CD4-positive, alpha-beta memory T cell (primary cell): ENCODE results near the gene MYO7B. TPM values are rescaled to one million over a fixed set of nuclear protein-coding genes. Genes with fewer than 3 reads are reported as not detected.
A peak's percentile ranks its signal among the peaks of the same experiment; 100 is the strongest.

Experiments used
- CTCF ChIA-PET: fragments of 350-600 bp; sonication (Branson Sonifier 250); formaldehyde crosslinking; loops from one replicate; lab custom pipeline; 2021; ENCODE audit warnings: inconsistent platforms; ENCODE audit not compliant: partially characterized antibody; lab: Charles Lee
- POLR2A ChIA-PET: fragments of 350-600 bp; sonication (Branson Sonifier 250); formaldehyde crosslinking; loops from one replicate; lab custom pipeline; 2021; ENCODE audit not compliant: partially characterized antibody; lab: Charles Lee
- DNase-seq, 5 donors: peaks; one replicate each; pipeline versions ENCODE4 v3.0.0 to v3.0.0-alpha.2; 2020 to 2022; ENCODE audit warnings: mixed read lengths in 1 of 5
- H3K27ac ChIP-seq: one replicate; pipeline ENCODE4 v1.7.0; 2013; ENCODE audit warnings: low read depth, low read length
- H3K27me3 ChIP-seq: 2 replicates; pipeline ENCODE4 v1.7.0; 2013; ENCODE audit warnings: mild to moderate bottlenecking, low read length, moderate library complexity; ENCODE audit not compliant: insufficient read depth
- H3K36me3 ChIP-seq: 2 replicates; pipeline ENCODE4 v1.7.0; 2013; ENCODE audit warnings: mild to moderate bottlenecking, low read length, moderate library complexity; ENCODE audit not compliant: insufficient read depth
- H3K4me1 ChIP-seq: 2 replicates; pipeline ENCODE4 v1.7.0; 2013; ENCODE audit warnings: mild to moderate bottlenecking, low read length, moderate library complexity; ENCODE audit not compliant: insufficient read depth
- H3K4me3 ChIP-seq, 2 donors: one replicate each; pipeline ENCODE4 v1.7.0; 2013; ENCODE audit warnings: low read length in 2 of 2, mild to moderate bottlenecking in 1 of 2
- H3K9me3 ChIP-seq, 2 donors: one replicate each; pipeline ENCODE4 v1.7.0; 2013; ENCODE audit warnings: low read length in 2 of 2, control low read depth in 1 of 2; ENCODE audit not compliant: control insufficient read depth in 1 of 2
- H3K27ac Mint-ChIP-seq, 7 donors: one replicate each; pipeline ENCODE4 v1.8.0; 2020 to 2021; ENCODE audit warnings: mixed read lengths in 7 of 7, mild to moderate bottlenecking in 6 of 7, inconsistent platforms in 3 of 7, moderate library complexity in 3 of 7
- H3K27me3 Mint-ChIP-seq, 2 donors: one replicate each; pipeline ENCODE4 v1.8.0; 2020 to 2021; ENCODE audit warnings: mixed read lengths in 2 of 2
- H3K36me3 Mint-ChIP-seq, 2 donors: one replicate each; pipeline ENCODE4 v1.8.0; 2020 to 2021; ENCODE audit warnings: mixed read lengths in 2 of 2, inconsistent platforms in 1 of 2, mild to moderate bottlenecking in 1 of 2
- H3K4me1 Mint-ChIP-seq, 4 donors: one replicate each; pipeline ENCODE4 v1.8.0; 2020 to 2021; ENCODE audit warnings: mixed read lengths in 4 of 4, mild to moderate bottlenecking in 1 of 4
- H3K4me3 Mint-ChIP-seq, 8 donors: one replicate each; pipeline ENCODE4 v1.8.0; 2020 to 2021; ENCODE audit warnings: mixed read lengths in 8 of 8, mild to moderate bottlenecking in 7 of 8, moderate library complexity in 6 of 8, inconsistent platforms in 3 of 8
- H3K9me3 Mint-ChIP-seq, 8 donors: one replicate each; pipeline ENCODE4 v1.8.0; 2020 to 2021; ENCODE audit warnings: mixed read lengths in 8 of 8, mild to moderate bottlenecking in 5 of 8, inconsistent platforms in 3 of 8, moderate library complexity in 1 of 8
- intact Hi-C: fragments of 100-400 bp; cut with micrococcal nuclease; formaldehyde crosslinking; loops from one replicate; pipeline ENCODE4 v1.15.1; 2023
- polyA plus RNA-seq, 2 donors: library from polyadenylated mRNA; unstranded; fragments of 300-500 nt; fragmentation: Illumina TruSeq; gene quantifications; one replicate each; pipeline ENCODE4 v1.2.3, GENCODE V29; 2021
- total RNA-seq, 2 experiments: library from RNA; stranded (reverse); gene quantifications; one replicate each; pipeline ENCODE4 v1.2.3, GENCODE V29; 2021

The MYO7B gene
- total and polyA plus RNA-seq, 4 experiments from 2014 or later: not detected

DNA sequence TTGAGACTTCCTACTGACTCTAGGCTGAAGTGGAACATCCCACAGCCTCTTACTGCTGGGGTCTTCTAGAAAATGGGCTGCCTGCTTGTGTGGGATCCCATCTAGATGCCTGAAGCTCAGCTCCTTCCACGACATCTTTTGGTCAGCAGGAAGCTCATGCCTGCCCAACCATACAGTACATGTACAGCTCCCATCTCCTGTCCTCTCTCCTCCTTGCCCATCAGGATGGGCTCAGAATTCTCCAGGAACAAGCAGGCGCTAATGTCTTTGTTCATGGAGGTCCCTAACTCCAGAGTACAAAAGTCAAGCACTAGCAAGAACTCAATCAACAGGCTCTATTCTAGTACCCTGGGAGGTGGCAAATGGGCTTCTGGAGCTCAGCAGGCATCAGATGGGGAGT is 78.8 kb downstream of the MYO7B start:
- H3K4me1 ChIP-seq: no peaks in the 10 kb centered on the region
- Mint-ChIP-seq H3K4me1 (no peaks in the 10 kb centered on the region), H3K27ac (no peak overlapping the region), H3K9me3 (peaks cover 6 to 22% (median 16%) of the 10 kb centered on the region in 8 donors), H3K27me3 (peaks cover 11 to 13% of the 10 kb centered on the region in 2 donors), H3K36me3 (peaks cover 0 to 6% of the 10 kb centered on the region in 2 donors), H3K4me3 (no peak overlapping the region)
- no peak overlapping the region for H3K4me3 ChIP-seq
- no peaks in the 10 kb centered on the region for H3K36me3 ChIP-seq
- ChIA-PET CTCF (no interaction called here), POLR2A (no interaction called here)
- H3K27me3 ChIP-seq: no peaks in the 10 kb centered on the region
- intact Hi-C loops: no loop called here
- no peak for DNase-seq
- H3K9me3 ChIP-seq: no peaks in the 10 kb centered on the region
- H3K27ac ChIP-seq: no peak overlapping the region

DNA sequence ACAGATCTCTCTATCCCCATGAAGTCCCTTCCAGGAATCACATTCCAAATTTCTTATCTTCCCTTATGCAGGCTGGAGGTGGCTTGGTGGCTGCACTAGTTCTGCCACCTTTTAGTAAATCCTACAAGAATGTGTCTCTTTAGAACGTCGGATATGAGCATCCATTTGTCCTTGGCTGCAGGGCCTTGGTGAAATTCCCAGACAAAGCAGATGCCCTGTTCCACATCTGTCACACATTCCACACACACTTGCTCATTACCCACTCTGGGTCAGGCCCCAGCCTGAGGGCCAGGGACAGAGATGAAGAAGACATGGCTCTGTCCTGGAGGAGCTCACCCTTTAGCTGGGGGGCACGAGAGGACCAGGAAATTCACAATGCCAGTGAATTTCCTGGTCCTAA is 79.2 kb downstream of the MYO7B start:
- no peaks in the 10 kb centered on the region for H3K9me3 ChIP-seq
- no peaks in the 10 kb centered on the region for H3K27me3 ChIP-seq
- peaks cover 0 to 6% of the 10 kb centered on the region in 2 donors for H3K36me3 Mint-ChIP-seq
- no peak overlapping the region for H3K27ac ChIP-seq
- ChIA-PET POLR2A (no interaction called here), CTCF (no interaction called here)
- DNase-seq: no peak
- H3K27ac Mint-ChIP-seq: no peak overlapping the region
- H3K9me3 Mint-ChIP-seq: peaks cover 6 to 22% (median 16%) of the 10 kb centered on the region in 8 donors
- peaks cover 12 to 14% of the 10 kb centered on the region in 2 donors for H3K27me3 Mint-ChIP-seq
- intact Hi-C loops: no loop called here
- H3K4me3 ChIP-seq: no peak overlapping the region
- no peaks in the 10 kb centered on the region for H3K36me3 ChIP-seq
- H3K4me1 Mint-ChIP-seq: no peaks in the 10 kb centered on the region
- no peaks in the 10 kb centered on the region for H3K4me1 ChIP-seq
- no peak overlapping the region for H3K4me3 Mint-ChIP-seq

DNA sequence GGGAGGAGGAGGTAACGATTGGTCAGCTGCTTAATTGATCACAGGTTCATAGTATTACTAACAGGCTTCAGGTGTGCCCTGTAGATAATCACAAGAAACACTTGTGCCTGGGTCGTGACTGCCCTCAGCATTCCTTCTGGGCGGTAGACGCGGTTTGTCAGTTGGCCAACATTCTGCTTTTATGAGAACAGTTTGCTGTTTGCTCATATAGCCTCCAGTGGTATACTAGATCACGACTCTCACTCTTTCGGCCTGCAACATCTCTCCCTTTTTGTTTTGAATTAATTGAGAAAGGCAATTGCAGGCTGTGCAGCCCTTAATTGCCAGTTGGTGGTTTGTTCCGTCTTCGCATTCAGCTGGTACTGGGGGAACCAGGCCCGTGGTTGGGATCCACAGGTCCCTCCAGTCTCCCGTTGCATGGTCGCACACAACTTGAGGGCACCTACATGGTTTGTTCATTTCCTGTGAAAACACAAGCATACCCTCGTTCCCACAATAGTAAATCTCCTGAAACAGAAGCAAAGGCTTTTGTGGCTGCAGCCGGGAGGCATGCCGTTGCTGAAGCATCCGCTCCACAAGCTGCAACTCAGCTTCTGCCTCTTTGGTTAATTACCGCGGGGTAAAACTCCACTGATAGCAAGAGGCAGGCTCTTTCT is 80.2 kb downstream of the MYO7B start:
- intact Hi-C loops: no loop called here
- no peak for DNase-seq
- Mint-ChIP-seq H3K36me3 (peaks cover 0 to 6% of the 10 kb centered on the region in 2 donors), H3K27me3 (peaks cover 11 to 12% of the 10 kb centered on the region in 2 donors), H3K9me3 (peaks cover 6 to 21% (median 15%) of the 10 kb centered on the region in 8 donors), H3K27ac (peak overlapping the region in 1 of 7 donors; percentile 84), H3K4me1 (no peaks in the 10 kb centered on the region), H3K4me3 (no peak overlapping the region)
- ChIA-PET POLR2A (no interaction called here), CTCF (no interaction called here)
- Histone ChIP-seq H3K27me3 (no peaks in the 10 kb centered on the region), H3K27ac (no peak overlapping the region), H3K4me3 (no peak overlapping the region), H3K4me1 (no peaks in the 10 kb centered on the region), H3K36me3 (no peaks in the 10 kb centered on the region), H3K9me3 (no peaks in the 10 kb centered on the region)

DNA sequence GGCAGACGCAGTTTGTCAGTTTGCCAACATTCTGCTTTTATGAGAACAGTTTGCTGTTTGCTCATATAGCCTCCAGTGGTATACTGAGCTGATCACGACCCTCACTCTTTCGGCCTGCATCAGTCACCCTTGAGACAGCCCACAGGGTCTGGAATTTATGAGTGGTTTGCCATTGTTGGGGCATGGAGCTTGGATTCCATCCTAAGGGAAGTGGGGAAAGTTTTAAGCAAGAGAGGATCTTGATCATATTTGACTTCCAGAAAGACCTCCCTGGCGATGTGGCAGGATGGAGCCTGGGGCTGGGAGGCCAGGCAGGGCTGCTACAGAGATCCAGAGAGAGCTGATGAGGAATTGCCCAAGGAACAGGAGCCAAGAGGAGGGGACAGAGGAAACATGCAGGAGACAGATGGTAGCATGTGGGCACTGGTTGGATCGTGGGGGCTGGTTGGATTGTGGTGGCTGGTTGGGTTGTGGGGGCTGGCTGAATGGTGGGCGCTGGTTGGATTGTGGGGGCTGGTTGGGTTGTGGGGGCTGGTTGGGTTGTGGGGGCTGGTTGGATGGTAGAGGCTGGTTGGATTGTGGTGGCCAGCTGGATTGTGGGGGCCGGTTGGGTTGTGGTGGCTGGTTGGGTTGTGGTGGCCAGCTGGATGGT is 83.2 kb downstream of the MYO7B start:
- Mint-ChIP-seq H3K4me1 (no peaks in the 10 kb centered on the region), H3K27me3 (peaks cover 15 to 16% of the 10 kb centered on the region in 2 donors)

DNA sequence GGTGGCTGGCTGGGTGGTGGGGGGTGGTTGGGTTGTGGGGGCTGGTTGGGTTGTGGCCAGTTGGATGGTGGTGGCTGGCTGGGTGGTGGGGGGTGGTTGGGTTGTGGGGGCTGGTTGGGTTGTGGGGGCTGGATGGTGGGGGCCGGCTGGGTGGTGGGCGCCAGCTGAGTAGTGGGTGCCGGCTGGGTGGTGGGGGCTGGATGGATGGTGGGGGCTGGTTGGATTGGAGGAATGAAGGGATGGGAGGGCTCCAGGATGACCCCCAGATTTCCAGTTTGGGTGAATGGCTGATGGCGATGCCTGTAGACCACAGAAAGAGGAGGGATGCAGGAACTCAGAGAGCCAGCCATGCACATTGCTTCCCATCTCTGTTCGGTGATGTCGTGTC is 83.7 kb downstream of the MYO7B start:
- H3K27ac Mint-ChIP-seq: no peak overlapping the region
- H3K9me3 Mint-ChIP-seq: peaks cover 0 to 3% (median 0%) of the 10 kb centered on the region in 8 donors
- intact Hi-C loops: no loop called here
- Histone ChIP-seq H3K36me3 (no peaks in the 10 kb centered on the region), H3K27ac (no peak overlapping the region), H3K9me3 (no peaks in the 10 kb centered on the region), H3K27me3 (no peaks in the 10 kb centered on the region), H3K4me3 (no peak overlapping the region), H3K4me1 (no peaks in the 10 kb centered on the region)
- H3K4me3 Mint-ChIP-seq: no peak overlapping the region
- ChIA-PET POLR2A (no interaction called here), CTCF (no interaction called here)
- H3K27me3 Mint-ChIP-seq: peaks cover 15% of the 10 kb centered on the region in 2 donors
- no peak for DNase-seq
- no peaks in the 10 kb centered on the region for H3K4me1 Mint-ChIP-seq
- no peaks in the 10 kb centered on the region for H3K36me3 Mint-ChIP-seq

More for the DNA sequence above, 83.2 kb downstream of the MYO7B start:
- Mint-ChIP-seq H3K9me3 (peaks cover 0 to 8% (median 5%) of the 10 kb centered on the region in 8 donors), H3K4me3 (no peak overlapping the region), H3K36me3 (no peaks in the 10 kb centered on the region), H3K27ac (peak overlapping the region in 1 of 7 donors; percentile 38)
- no peaks in the 10 kb centered on the region for H3K36me3 ChIP-seq
- no peaks in the 10 kb centered on the region for H3K27me3 ChIP-seq
- H3K4me3 ChIP-seq: no peak overlapping the region
- DNase-seq: no peak
- no peak overlapping the region for H3K27ac ChIP-seq
- ChIA-PET POLR2A (no interaction called here), CTCF (no interaction called here)
- no peaks in the 10 kb centered on the region for H3K4me1 ChIP-seq
- H3K9me3 ChIP-seq: no peaks in the 10 kb centered on the region
- intact Hi-C loops: no loop called here

DNA sequence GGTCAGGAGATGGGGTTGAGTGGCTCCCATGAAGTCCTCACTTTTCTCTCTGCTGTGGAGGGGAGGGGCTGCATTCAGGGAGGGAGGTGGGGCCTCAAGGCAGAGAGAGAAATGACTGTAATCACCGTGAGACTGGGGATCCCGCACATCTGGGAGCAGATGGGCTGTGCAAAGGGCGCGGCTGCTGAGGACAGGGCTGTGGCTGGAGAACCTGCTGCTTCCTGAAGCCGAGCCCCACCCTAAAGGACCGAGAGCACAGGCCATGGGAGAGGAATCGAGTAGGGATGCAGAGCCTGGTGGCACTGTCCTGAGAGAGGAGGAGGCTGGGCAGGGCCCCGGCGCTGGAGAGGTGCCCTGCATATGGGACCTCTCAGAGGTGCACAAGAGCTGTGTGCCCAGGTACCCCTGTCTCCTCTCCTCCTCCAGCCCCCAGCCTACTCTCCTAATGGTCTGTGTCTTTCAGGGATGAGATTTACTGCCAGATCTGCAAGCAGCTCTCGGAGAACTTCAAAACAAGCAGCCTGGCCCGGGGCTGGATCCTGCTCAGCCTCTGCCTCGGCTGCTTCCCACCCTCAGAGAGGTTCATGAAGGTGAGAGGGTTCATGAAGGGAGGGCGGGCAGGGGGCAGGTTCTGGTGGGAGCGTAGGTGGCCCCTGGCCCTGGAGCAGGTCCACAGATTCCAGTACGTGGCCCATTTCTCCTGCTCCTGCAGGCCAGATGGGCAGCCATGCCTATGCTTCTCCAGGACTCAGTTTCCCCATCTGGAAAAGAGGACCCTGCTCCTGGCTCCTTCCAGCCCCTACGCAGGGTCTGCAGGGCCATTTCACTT is 84.6 kb downstream of the MYO7B start:
- no peaks in the 10 kb centered on the region for H3K4me1 ChIP-seq
- no peak overlapping the region for H3K27ac Mint-ChIP-seq

DNA sequence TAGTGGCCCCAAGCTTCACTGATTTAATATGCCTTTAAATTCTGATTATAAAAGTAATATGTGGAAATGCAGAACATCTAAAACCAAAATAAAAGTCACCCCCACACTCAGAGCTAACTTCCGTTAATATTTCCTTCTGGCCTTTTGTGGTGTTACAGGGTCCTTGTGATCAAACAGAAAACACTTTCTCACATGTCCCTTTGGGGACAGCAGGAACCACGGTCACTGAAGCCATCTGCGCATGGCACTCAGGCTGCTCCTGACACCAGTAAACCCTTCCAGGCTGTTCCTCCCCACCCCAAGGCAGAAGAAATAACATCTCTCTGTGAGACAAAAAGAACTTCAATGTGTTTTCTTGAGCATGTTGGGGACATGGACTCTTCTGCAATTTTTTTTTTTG is 85.4 kb downstream of the MYO7B start:
- Histone ChIP-seq H3K27me3 (no peaks in the 10 kb centered on the region), H3K9me3 (no peaks in the 10 kb centered on the region), H3K27ac (no peak overlapping the region), H3K36me3 (no peaks in the 10 kb centered on the region), H3K4me1 (no peaks in the 10 kb centered on the region), H3K4me3 (no peak overlapping the region)
- POLR2A ChIA-PET: no interaction called here
- H3K36me3 Mint-ChIP-seq: no peaks in the 10 kb centered on the region
- peaks cover 0 to 2% (median 0%) of the 10 kb centered on the region in 8 donors for H3K9me3 Mint-ChIP-seq
- no peak for DNase-seq
- H3K27ac Mint-ChIP-seq: no peak overlapping the region
- no peak overlapping the region for H3K4me3 Mint-ChIP-seq
- peaks cover 12 to 15% of the 10 kb centered on the region in 2 donors for H3K27me3 Mint-ChIP-seq
- CTCF ChIA-PET: no interaction called here
- H3K4me1 Mint-ChIP-seq: no peaks in the 10 kb centered on the region
- intact Hi-C loops: no loop called here

More for the DNA sequence above, 84.6 kb downstream of the MYO7B start:
- H3K36me3 ChIP-seq: no peaks in the 10 kb centered on the region
- H3K27ac ChIP-seq: no peak overlapping the region
- intact Hi-C loops: no loop called here
- ChIA-PET CTCF (no interaction called here), POLR2A (no interaction called here)
- no peaks in the 10 kb centered on the region for H3K9me3 ChIP-seq
- peaks cover 13 to 15% of the 10 kb centered on the region in 2 donors for H3K27me3 Mint-ChIP-seq
- peaks cover 0 to 2% (median 0%) of the 10 kb centered on the region in 8 donors for H3K9me3 Mint-ChIP-seq
- H3K27me3 ChIP-seq: no peaks in the 10 kb centered on the region
- no peak overlapping the region for H3K4me3 ChIP-seq
- DNase-seq: no peak
- H3K4me1 Mint-ChIP-seq: no peaks in the 10 kb centered on the region
- no peaks in the 10 kb centered on the region for H3K36me3 Mint-ChIP-seq
- no peak overlapping the region for H3K4me3 Mint-ChIP-seq
